ENCODE results near the gene HMG20A. TPM values are rescaled to one million over a fixed set of nuclear protein-coding genes. Genes with fewer than 3 reads are reported as not detected.

HMG20A gene
- total RNA-seq = 10 to 100 TPM; 43.1 to 44.6 TPM

DNA sequence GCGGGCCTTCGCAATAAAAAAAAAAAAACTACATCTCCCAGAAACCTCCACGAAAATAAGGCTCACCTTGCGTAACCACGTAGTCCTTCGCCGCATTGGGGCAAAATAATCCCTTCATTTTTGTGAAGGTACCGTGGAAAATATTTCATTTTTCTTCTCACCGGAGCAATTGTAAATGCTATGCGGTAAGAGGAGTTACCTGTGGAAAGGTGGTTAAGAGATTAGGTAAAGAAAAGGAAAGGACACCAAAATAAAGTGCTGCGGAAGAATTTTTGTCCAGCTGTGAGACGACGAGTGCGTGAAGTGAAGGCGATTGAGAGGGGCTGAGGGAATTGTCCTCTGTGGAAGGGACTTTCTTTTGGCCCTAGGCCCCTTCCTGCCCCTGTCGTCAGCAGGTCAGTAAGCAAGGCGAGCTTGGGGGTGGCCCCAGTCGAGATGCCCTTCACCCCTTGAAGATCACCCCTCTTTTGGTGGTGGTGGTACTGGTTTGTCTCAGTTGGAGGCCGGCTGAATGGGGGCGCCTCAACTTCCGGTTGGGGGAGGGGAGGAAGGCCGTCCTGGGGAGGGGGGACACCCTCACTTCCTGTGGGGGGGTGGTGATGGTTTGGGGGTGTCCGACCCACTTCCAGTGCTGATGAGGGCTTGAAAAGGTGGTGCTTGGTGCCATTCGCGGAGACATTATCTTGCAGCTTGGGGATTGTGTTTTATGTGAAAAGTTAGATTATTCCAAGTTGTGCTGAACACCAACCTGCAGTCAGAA lies at the start of gene HMG20A:
TSS of gene HMG20A (plus strand) at position 279 of the 760 bp plus-strand sequence. CDS start 37,520 bp downstream, outside the sequence.
- peak within 1 kb of the TSS; percentile 97 to 99 for H3K4me3 Mint-ChIP-seq
- H3K9me3 Mint-ChIP-seq = no peaks in the 10 kb centered on the region
- peak; percentile 53 to 55 for ATAC-seq (replicated peaks in 1 of 2)
- peak; percentile 58 to 62 for DNase-seq
- no peaks in the 10 kb centered on the region for H3K27me3 Mint-ChIP-seq (ENCODE audit: low read depth)
- peak within 1 kb of the TSS; percentile 100 for H3K27ac Mint-ChIP-seq
- H3K4me1 Mint-ChIP-seq (ENCODE audit: low read depth) = peaks cover 52% of the 10 kb centered on the region
- peaks cover 8 to 10% of the 10 kb centered on the region in 2 donors for H3K36me3 Mint-ChIP-seq (ENCODE audit: insufficient read depth in 2 of 2)

DNA sequence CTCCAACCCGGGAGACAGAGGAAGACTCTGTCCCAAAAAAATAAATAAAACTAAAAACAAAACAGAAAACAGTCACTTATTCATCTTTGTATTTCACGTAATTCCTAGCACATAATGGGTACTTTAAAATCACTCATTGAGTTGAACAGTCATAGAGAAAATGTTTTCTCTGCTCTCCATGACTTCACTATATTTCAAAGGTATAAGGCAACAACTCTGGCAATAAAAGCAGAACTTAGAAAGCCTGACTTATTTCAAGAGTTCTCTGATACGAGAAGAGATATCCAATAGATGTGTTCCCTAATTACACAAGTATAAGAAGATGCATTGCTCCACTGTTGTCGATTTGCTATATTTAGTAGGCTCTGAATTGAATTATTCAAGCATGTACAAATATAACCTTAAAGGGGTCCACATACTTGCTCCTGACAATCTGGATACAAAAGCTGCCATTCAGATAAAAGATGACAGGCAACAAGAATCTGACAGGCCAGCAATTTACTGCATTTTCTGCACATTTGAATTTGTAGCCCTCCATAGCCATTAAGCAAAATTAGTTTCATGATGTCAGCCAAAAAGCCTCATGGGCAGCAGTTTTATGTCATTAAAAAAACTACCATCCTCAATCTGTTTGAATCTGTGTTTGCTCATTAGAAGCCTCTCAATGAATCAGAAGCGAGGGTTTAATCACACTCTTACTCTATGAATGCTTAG lies 48.7 kb upstream of the HMG20A start:
- Mint-ChIP-seq H3K4me3 (no peak overlapping the region), H3K27ac (no peak overlapping the region), H3K9me3 (no peaks in the 10 kb centered on the region), H3K4me1 (ENCODE audit: low read depth) (peaks cover 28% of the 10 kb centered on the region), H3K36me3 (ENCODE audit: insufficient read depth in 2 of 2) (no peaks in the 10 kb centered on the region), H3K27me3 (ENCODE audit: low read depth) (no peaks in the 10 kb centered on the region)
- DNase-seq = no peak
- ATAC-seq (replicated peaks in 1 of 2) = peak in 1 of 2 donors; percentile 60

DNA sequence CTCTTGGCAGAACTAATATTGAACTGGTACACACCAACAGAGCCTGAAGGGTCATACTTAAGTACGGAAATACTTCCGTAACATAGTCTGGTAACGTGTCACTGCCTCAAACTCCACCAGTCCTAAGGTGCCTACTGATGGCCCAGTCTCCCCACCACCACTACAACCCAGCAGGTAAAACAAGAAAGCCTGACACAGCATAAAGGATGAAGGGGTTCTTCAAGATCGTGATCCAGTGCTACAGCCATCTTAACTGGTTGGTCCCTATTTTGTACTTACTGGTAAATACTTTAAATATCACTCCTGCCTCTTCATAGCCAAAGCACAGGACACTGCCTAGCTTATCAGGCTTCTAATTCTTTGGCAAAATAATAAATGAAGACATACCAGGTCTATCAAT lies 47.2 kb upstream of the HMG20A start:
- Mint-ChIP-seq H3K9me3 (no peaks in the 10 kb centered on the region), H3K4me3 (no peak overlapping the region), H3K27ac (no peak overlapping the region), H3K4me1 (ENCODE audit: low read depth) (peaks cover 28% of the 10 kb centered on the region), H3K36me3 (ENCODE audit: insufficient read depth in 2 of 2) (no peaks in the 10 kb centered on the region), H3K27me3 (ENCODE audit: low read depth) (no peaks in the 10 kb centered on the region)
- ATAC-seq (replicated peaks in 1 of 2) (no peak), DNase-seq (no peak)

DNA sequence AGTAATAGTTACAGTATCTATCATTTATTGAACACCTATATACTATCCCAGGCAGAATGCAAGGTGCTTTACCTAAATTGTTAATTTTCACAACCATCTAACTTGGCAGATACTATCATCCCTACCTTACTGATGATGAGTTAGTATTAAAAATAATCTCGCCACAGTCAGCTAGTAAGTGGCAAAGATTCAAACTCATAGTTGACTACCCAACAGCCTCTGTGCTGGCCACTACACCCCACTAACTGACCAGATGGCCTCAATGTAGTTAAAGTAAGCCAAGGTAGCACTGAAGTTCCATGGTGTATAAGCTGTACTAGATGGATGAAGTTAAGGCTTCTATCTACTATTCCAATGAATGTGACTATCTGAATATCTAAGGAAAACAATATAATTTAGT lies 45.6 kb upstream of the HMG20A start:
- no peak for DNase-seq
- Mint-ChIP-seq H3K27ac (no peak overlapping the region), H3K36me3 (ENCODE audit: insufficient read depth in 2 of 2) (no peaks in the 10 kb centered on the region), H3K27me3 (ENCODE audit: low read depth) (no peaks in the 10 kb centered on the region), H3K4me1 (ENCODE audit: low read depth) (peaks cover 12% of the 10 kb centered on the region), H3K4me3 (no peak overlapping the region), H3K9me3 (no peaks in the 10 kb centered on the region)
- no peak for ATAC-seq (replicated peaks in 1 of 2)

DNA sequence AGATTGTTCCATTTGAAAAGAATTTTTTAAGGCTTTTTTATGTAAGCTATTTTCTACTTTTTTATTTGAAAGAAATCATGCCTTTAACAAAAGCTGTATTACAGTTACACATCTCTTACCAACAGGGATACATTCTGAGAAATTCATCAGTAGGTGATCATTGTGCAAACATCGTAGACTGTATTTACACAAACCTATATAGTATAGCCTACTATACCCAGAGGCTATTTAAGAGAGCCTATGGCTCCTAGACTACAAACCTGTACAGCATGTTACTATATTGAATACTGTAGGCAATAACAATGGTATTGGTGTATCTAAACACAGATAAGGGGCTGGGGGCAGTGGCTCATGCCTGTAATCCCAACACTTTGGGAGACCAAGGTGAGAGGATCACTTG lies 43.9 kb upstream of the HMG20A start:
- Mint-ChIP-seq H3K4me1 (ENCODE audit: low read depth) (peaks cover 5% of the 10 kb centered on the region), H3K27me3 (ENCODE audit: low read depth) (no peaks in the 10 kb centered on the region), H3K4me3 (no peak overlapping the region)

DNA sequence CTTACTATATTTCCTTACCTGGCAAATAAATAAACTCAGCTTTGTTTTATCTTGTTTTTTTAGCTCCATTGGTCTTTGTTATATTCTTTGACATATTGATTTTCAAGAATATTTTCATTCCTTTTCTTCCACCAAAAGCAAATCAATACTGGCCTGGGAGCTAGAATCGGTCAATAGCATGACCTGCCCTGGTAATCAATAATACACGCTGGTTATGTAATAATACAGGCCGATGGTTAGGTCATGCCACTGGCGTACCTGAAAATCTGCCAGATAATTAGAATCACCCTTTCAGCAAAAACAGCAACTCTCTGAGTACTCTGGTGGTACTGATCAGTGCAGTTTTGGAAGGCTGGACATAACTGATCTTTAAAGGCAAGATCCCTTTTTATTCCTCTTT lies 40.7 kb upstream of the HMG20A start:
- Mint-ChIP-seq H3K4me3 (no peak overlapping the region), H3K36me3 (ENCODE audit: insufficient read depth in 2 of 2) (no peaks in the 10 kb centered on the region), H3K27me3 (ENCODE audit: low read depth) (no peaks in the 10 kb centered on the region), H3K9me3 (no peaks in the 10 kb centered on the region), H3K4me1 (ENCODE audit: low read depth) (no peaks in the 10 kb centered on the region), H3K27ac (no peak overlapping the region)
- DNase-seq (no peak), ATAC-seq (replicated peaks in 1 of 2) (no peak)

More for the DNA sequence above, 43.9 kb upstream of the HMG20A start:
- DNase-seq = no peak
- Mint-ChIP-seq H3K9me3 (no peaks in the 10 kb centered on the region), H3K27ac (no peak overlapping the region), H3K36me3 (ENCODE audit: insufficient read depth in 2 of 2) (no peaks in the 10 kb centered on the region)
- ATAC-seq (replicated peaks in 1 of 2) = no peak

DNA sequence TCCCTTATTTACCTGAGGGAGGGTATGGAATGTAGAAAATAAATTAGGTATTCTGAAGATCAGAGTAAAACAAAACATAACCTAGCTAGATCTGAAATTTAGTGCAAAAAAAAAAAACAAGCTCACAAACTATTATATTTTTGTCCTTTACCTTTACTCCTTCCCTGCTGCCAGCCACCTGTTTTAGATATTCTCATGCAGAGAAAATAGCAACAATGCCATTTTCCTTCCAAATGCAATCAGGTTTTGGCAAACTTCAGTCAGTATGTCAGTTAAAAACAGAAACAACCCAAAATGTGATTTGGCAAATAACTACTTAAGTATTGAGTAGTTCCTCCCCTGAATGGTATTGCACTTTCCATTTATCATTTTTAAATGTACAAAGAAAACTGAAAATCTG lies 36.6 kb upstream of the HMG20A start:
- no peak overlapping the region for H3K27ac Mint-ChIP-seq
- H3K4me1 Mint-ChIP-seq (ENCODE audit: low read depth) = peaks cover 7% of the 10 kb centered on the region

DNA sequence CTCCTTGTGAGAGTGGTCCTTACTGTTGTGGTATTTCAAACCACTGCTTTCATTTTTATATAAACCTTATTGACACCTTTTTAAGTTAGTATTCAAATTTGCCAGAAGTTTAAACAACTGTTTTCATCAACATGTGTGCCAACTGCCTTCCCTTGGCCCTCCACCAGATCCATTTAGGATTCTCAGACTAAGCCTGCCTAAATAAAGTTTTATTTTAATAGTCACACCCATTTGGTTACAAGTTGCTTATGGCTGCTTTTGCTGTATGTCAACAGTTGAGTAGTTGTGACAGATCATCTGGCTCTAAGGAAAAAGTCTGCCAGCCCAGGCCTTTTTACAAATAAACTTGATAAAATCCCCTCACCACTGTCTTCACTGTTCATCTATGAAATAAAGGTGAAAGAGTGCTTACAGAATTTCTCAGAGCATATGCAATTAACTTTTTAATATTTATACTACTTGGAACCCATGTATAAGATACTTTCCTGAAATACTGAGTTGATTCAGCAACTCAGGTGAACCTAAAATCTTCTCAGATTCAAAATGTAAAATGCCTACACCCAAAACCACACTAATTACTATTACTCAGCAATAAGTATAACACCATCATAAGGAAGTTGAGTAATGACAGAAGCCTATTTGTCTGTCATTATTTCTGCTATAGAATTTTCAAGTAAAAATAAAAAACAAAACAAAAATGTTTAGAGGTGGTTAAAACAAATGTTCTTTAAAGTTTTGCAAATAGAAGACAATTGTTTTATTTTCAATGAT lies 35.9 kb upstream of the HMG20A start:
- H3K4me1 Mint-ChIP-seq (ENCODE audit: low read depth) = peaks cover 7% of the 10 kb centered on the region
- no peaks in the 10 kb centered on the region for H3K36me3 Mint-ChIP-seq (ENCODE audit: insufficient read depth in 2 of 2)
- DNase-seq (no peak), ATAC-seq (replicated peaks in 1 of 2) (no peak)
- no peaks in the 10 kb centered on the region for H3K9me3 Mint-ChIP-seq
- peak overlapping the region; percentile 71 for H3K27ac Mint-ChIP-seq
- no peaks in the 10 kb centered on the region for H3K27me3 Mint-ChIP-seq (ENCODE audit: low read depth)
- no peak overlapping the region for H3K4me3 Mint-ChIP-seq

More for the DNA sequence above, 36.6 kb upstream of the HMG20A start:
- ATAC-seq (replicated peaks in 1 of 2) = no peak
- no peak for DNase-seq
- no peak overlapping the region for H3K4me3 Mint-ChIP-seq
- H3K27me3 Mint-ChIP-seq (ENCODE audit: low read depth) = no peaks in the 10 kb centered on the region
- no peaks in the 10 kb centered on the region for H3K9me3 Mint-ChIP-seq
- no peaks in the 10 kb centered on the region for H3K36me3 Mint-ChIP-seq (ENCODE audit: insufficient read depth in 2 of 2)

DNA sequence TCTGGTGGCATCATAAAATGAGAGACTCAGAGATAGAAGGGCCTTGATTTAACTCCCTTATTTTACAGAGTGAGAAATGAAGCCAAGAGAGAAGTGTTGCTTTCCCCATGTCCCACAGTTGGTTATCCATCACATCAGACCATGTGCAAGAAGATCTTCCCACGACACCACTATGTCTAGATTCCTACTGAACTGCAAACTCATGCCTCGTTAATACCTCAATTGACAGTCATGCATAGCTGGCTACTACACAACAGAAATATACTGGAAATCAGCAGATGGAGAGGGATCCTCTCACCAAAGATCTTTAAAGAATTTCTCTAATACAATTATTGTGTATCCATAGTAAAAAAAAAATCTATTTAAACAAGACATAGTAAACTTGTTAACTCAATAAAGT lies 34.1 kb upstream of the HMG20A start:
- Mint-ChIP-seq H3K27ac (no peak overlapping the region), H3K9me3 (no peaks in the 10 kb centered on the region), H3K36me3 (ENCODE audit: insufficient read depth in 2 of 2) (no peaks in the 10 kb centered on the region), H3K4me3 (no peak overlapping the region), H3K27me3 (ENCODE audit: low read depth) (no peaks in the 10 kb centered on the region), H3K4me1 (ENCODE audit: low read depth) (peaks cover 7% of the 10 kb centered on the region)
- DNase-seq (no peak), ATAC-seq (replicated peaks in 1 of 2) (no peak)

DNA sequence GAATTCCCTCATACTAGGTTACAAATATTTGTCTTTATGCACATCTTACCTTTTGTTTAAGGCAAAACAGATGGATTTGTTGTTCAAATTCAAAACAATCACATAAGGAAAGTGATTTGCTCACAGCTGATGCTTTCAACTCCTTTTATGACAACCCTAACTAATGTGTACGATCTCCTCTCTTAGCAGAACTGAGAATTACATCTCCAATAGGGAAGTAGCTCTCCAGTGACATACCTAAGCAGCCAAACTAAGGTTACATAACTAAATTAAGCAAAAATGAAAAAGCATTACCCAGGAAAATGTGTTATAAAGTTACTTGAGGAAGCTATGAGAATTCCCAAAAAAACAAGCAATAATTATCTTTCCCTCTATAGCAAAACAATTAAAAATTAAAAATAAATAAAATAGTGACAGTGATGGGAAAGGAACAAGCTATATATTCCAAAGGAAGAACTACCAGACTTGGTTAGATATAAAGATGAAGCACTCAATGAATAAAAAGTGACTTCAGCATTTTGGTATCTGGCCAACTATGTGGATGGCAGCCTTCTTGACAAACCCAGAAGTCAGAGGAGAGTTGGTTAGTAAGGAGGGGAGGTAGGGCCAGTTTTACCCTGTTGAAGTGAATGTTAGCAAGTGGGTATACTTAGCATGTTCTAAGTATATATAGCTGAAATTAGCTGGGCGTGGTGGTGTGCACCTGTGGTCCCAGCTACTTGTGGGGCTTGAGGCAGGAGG lies 33.2 kb upstream of the HMG20A start:
- Mint-ChIP-seq H3K4me3 (no peak overlapping the region), H3K27ac (no peak overlapping the region), H3K9me3 (no peaks in the 10 kb centered on the region), H3K36me3 (ENCODE audit: insufficient read depth in 2 of 2) (no peaks in the 10 kb centered on the region), H3K27me3 (ENCODE audit: low read depth) (no peaks in the 10 kb centered on the region), H3K4me1 (ENCODE audit: low read depth) (peaks cover 7% of the 10 kb centered on the region)
- ATAC-seq (replicated peaks in 1 of 2) (no peak), DNase-seq (no peak)

DNA sequence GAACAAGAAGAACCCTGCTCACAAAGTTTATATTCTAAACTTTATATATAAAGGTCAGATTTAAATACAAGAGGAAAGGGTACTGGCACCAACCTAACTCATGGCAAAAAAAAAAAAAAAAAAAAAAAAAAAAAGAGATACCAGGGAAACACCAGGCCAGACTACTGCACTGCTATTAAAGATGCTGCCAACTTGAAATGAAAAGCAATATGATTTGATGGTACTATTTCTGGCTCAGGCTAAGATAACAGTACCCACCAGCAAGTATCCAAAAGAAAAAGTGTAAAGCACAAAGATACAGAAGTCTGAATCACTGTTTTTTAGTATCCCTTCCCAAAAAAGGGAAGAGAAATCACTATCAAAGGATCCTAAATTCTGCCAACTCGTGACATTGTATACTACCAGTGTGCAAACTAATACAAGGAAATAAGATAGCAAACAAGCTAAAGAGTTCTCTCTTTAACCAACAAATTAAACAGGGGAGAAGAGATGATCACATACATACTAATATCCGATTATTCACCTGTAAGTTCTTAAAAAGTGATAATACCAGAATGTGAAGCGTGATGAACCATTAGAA lies 29.2 kb upstream of the HMG20A start:
- DNase-seq (no peak), ATAC-seq (replicated peaks in 1 of 2) (no peak)
- peaks cover 7 to 10% of the 10 kb centered on the region in 2 donors for H3K9me3 Mint-ChIP-seq
- no peak overlapping the region for H3K4me3 Mint-ChIP-seq
- H3K27me3 Mint-ChIP-seq (ENCODE audit: low read depth) = no peaks in the 10 kb centered on the region
- H3K27ac Mint-ChIP-seq = no peak overlapping the region
- no peaks in the 10 kb centered on the region for H3K4me1 Mint-ChIP-seq (ENCODE audit: low read depth)
- peaks cover 5 to 9% of the 10 kb centered on the region in 2 donors for H3K36me3 Mint-ChIP-seq (ENCODE audit: insufficient read depth in 2 of 2)

DNA sequence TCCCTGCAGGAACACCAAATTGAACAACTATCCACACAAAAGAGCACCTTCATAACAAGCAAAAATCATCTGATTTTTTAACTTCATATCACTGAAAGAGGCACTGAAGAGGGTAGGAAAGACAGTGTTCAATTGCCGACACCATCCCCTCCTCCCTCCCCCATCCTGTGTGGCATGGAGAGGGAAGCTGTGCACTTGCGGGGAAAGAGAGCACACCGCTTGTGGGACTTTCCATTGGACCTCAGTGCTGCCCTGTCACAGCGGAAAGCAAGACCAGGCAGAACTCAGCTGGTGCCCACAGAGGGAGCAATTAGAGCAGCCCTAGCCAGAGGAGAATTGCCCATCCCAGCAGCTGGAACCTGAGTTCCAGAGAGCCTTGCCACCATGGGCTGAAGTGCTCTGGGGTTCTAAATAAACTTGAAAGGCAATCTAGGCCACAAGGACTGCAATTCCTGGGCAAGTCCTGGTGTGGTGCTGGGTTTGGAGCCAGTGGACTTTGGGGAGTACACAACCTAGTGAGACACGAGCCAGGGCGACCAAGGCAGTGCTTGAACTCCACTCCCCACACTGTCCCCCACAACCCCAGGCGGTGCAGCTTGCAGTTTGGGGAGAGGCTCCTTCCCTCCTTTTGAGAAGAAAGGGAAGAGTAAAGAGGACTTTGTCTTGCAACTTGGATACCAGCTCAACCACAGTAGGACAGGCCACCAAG lies 27.8 kb upstream of the HMG20A start:
- Mint-ChIP-seq H3K36me3 (ENCODE audit: insufficient read depth in 2 of 2) (peaks cover 9 to 16% of the 10 kb centered on the region in 2 donors), H3K4me1 (ENCODE audit: low read depth) (no peaks in the 10 kb centered on the region), H3K9me3 (peaks cover 9 to 15% of the 10 kb centered on the region in 2 donors), H3K4me3 (no peak overlapping the region), H3K27me3 (ENCODE audit: low read depth) (no peaks in the 10 kb centered on the region), H3K27ac (no peak overlapping the region)
- DNase-seq (no peak), ATAC-seq (replicated peaks in 1 of 2) (no peak)
